Omental fat pad (tissue), 4 donors: ENCODE data around the gene GAREM1. TPM values are rescaled to one million over a fixed set of nuclear protein-coding genes. Genes with fewer than 3 reads are reported as not detected.

Experiments
- ATAC-seq: fragments of 150-250 bp; one replicate; pipeline ENCODE4 v1.9.1; 2016; ENCODE audit warnings: mild to moderate bottlenecking, moderate library complexity; ENCODE audit not compliant: low FRiP score
- DNase-seq: peaks from one replicate; pipeline ENCODE4 v3.0.0-alpha.2; 2019; ENCODE audit warnings: low spot score
- total RNA-seq, 4 donors: library from RNA; depleted of rRNA; stranded (reverse); fragments of >200 nt; gene quantifications; one replicate each; pipeline ENCODE4 v1.1.0, GENCODE V29; 2016
- TF ChIP-seq, protein P1 (sequence below), 3 donors: fragments of 450-650 bp; IDR thresholded peaks; one replicate each; pipeline ENCODE4 v1.5.1; 2016 to 2017; ENCODE audit warnings: antibody characterized with exemption in 3 of 3, mild to moderate bottlenecking in 3 of 3, moderate library complexity in 2 of 3

GAREM1 gene
- total RNA-seq, 4 donors from 2014 or later, result 11.2 to 22.4 (median 13.8) TPM

DNA sequence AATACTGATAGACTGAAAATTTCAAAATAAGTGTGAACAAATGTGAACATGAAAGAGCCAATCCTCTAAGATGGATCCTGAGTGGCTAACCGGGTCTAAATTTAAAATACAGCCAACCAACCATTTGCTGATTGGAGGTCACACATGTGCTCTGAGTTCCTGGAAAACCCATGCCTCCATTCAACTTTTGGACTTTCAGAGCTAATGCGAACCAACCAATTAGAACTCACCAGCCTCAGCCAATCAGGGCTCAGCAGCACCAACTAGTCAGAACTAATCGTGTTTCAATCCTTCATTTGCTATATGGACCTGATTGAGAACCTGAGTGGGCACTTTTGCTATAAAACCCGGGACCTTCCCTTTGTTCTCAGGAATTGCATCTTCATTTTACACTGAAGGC, 169.3 kb downstream of the GAREM1 start:
- DNase-seq, result no peak
- TF ChIP-seq, protein P1, sequence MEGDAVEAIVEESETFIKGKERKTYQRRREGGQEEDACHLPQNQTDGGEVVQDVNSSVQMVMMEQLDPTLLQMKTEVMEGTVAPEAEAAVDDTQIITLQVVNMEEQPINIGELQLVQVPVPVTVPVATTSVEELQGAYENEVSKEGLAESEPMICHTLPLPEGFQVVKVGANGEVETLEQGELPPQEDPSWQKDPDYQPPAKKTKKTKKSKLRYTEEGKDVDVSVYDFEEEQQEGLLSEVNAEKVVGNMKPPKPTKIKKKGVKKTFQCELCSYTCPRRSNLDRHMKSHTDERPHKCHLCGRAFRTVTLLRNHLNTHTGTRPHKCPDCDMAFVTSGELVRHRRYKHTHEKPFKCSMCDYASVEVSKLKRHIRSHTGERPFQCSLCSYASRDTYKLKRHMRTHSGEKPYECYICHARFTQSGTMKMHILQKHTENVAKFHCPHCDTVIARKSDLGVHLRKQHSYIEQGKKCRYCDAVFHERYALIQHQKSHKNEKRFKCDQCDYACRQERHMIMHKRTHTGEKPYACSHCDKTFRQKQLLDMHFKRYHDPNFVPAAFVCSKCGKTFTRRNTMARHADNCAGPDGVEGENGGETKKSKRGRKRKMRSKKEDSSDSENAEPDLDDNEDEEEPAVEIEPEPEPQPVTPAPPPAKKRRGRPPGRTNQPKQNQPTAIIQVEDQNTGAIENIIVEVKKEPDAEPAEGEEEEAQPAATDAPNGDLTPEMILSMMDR (IDR thresholded peaks at IDR 0.05), result no peak
- no peak for ATAC-seq

DNA sequence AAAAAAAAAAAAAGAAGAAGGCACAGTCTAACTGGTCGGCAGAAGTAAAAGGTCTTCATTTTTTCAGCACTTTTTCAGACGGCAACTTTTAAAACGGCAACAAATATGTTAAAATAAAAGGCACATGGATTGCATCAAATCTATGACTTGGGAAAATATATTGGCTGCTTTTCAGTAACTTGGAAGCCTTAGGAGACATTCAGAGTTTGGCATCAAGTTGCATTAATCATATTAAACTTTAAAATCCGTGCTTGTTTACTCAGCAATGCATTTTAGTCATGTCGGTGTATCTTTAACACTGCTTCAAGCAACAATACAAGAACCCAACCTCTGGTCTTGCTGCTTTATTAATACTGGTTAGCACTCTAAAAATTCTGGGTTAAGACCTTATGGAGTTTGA, 169.8 kb downstream of the GAREM1 start:
- TF ChIP-seq, protein P1 (IDR thresholded peaks at IDR 0.05), result no peak
- DNase-seq (no peak), ATAC-seq (peak; percentile 67)

DNA sequence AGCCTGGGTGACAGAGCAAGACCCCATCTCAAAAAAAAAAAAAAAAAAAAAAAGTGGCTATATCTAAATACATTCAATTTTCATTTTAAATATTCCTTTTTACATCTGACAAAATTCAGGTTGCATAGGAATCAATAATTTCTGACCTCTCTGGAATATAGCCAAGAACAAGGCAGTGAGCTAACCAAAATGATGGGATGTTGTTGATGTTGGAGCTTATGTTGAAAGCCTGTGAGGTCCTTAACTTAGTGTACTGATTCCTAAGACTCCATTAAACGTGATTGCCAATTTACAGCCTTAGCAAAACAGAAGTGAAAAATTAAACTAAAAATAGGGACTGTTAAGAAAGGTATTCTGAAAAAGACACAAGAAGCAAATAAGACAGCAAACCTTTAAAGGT, 171.2 kb downstream of the GAREM1 start:
- DNase-seq, result no peak
- TF ChIP-seq, protein P1 (IDR thresholded peaks at IDR 0.05), result no peak
- no peak for ATAC-seq

DNA sequence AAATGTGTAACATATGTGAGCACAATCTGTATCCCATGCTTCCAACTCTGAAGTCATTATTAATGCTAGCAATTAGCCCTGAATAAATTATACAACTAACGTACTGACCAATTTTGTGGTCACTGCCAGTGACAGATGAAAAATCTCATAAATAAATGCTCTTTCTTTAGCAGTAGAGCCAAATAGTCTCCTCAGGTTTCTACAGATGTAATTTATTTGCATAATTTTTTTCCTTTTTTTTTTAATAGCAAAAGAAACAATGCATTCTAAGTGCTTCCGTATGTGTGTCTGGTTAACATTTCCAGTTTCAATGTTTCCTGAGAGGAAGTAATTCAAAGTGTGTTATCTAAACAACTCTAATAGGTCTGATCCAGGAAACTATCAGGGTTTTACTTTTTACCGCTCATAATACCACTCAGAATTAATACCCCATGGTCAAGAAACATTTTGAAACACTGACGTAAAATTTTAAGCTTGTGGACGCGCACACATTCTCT, 172.5 kb downstream of the GAREM1 start:
- ATAC-seq, result no peak
- TF ChIP-seq, protein P1 (IDR thresholded peaks at IDR 0.05), result no peak
- no peak for DNase-seq

DNA sequence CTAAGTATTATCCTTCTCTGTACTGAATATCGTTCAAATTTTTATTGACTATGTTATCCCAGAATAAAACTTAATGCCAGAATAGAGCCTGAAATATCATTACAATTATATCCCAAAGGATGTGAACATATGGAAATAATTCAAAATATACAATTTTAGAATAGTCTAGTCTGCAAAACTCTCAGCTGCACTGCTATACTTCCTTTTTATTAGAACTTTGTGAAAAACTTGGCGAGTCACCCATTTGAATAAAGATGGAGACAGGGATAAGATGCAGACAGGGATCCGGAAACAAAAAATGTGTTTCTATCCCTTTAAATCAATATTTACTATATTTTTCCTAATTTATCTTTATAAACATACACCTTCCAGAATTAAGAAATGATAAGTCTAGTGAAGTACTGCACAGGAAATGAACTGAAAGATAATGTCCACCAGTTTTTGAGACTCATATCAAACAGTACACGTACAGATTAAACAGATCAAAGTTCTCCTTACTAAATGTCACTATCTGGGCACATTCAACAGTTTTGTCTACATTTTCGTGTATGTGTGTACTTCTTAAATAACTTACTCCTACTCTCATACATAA, 173.0 kb downstream of the GAREM1 start:
- DNase-seq, result no peak
- ATAC-seq, result no peak
- TF ChIP-seq, protein P1 (IDR thresholded peaks at IDR 0.05), result no peak

DNA sequence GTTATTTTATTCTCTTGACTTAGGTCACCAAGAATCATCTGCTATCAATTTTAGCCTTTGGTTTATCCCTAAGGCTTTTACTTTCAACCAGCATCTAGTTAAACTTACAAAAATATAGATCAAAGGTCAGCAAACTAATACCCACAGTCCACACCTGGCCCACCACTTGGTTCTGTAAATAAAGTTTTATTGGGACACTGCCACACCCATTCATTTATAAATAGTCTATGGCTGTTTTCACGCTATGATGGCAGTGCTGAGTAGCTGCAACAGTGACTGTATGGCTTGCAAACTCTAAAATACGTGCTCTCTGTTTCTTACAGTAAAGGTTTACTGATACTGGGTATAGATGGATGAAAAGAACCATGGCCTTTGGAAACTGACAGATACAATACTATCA, 173.8 kb downstream of the GAREM1 start:
- no peak for ATAC-seq
- no peak for DNase-seq
- TF ChIP-seq, protein P1 (IDR thresholded peaks at IDR 0.05), result no peak

DNA sequence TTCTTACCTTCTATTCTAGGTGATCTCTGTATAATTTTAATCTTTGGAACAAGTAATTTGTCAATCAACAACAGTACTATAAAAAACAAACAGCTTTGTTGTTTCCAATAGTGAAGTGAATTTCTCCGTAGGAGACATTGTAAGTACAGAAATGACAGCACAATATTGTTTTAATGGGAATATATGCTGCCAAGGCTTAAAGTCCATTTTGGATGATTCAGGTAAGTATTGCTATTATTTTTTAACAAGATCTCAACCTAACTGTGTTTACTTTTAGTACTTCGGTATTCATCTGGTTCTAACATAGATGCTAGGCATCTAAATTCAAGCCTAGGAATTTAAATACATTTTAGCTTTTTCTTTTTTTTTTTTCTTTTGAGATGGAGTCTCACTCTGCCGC, 175.1 kb downstream of the GAREM1 start:
- no peak for ATAC-seq
- DNase-seq, result no peak
- TF ChIP-seq, protein P1 (IDR thresholded peaks at IDR 0.05), result no peak
